ENCODE data around the gene MYO7B. TPM values are rescaled to one million over a fixed set of nuclear protein-coding genes. Genes with fewer than 3 reads are reported as not detected.
A peak's percentile ranks its signal among the peaks of the same experiment; 100 is the strongest.

Gene MYO7B
- total RNA-seq, 4 donors from 2014 or later: 0.30 to 0.78 TPM; not detected in 2

DNA sequence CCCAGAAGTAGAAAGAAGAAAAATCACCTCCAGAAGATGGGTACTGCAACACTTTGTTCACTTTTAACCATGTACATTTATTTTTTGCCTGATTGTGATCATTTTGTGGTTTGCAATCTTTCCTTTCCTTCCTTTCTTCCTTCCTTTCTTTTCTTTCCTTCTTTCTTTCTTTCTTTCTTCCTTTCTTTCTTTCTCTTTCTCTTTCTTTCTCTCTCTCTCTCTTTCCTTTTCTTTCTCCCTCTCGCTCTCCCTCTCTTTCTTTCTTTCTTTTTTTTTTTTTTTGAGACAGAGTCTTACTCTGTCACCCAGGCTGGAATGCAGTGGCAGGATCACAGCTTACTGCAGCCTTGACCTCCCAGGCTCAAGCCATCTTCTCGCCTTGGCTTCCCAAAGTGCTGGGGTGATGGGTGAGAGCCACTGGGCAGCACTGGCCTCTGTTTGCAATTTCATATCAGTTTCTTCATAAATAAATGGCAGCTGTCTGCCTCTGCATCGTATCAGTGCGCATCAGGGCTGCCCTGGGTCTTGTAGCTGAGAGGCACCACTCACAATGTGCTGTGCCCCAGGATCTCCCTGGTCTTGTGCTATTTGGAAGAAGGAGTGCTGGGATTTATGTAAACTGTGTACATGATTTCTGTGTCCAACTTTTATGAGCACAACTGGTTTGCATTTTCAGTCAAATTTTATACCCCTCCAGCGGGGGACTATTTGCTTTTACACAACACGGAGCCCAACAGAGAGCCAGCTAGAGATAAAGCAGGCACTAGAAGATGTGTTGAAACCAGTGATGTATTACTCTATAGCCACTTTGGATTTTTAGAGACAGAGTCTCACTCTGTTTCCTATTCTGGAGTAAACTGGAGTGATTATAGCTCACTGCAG lies 146.7 kb downstream of the MYO7B start:
- H3K27ac ChIP-seq: no peak overlapping the region
- H3K4me1 ChIP-seq: peaks cover 0 to 22% (median 7%) of the 10 kb centered on the region in 4 donors
- DNase-seq (ENCODE audit: low spot score in 2 of 2): no peak
- TF ChIP-seq, protein P1, sequence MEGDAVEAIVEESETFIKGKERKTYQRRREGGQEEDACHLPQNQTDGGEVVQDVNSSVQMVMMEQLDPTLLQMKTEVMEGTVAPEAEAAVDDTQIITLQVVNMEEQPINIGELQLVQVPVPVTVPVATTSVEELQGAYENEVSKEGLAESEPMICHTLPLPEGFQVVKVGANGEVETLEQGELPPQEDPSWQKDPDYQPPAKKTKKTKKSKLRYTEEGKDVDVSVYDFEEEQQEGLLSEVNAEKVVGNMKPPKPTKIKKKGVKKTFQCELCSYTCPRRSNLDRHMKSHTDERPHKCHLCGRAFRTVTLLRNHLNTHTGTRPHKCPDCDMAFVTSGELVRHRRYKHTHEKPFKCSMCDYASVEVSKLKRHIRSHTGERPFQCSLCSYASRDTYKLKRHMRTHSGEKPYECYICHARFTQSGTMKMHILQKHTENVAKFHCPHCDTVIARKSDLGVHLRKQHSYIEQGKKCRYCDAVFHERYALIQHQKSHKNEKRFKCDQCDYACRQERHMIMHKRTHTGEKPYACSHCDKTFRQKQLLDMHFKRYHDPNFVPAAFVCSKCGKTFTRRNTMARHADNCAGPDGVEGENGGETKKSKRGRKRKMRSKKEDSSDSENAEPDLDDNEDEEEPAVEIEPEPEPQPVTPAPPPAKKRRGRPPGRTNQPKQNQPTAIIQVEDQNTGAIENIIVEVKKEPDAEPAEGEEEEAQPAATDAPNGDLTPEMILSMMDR (IDR thresholded peaks at IDR 0.05): no peak
- TF ChIP-seq EP300 (IDR thresholded peaks at IDR 0.05) (no peak), POLR2A (IDR thresholded peaks at IDR 0.05) (no peak)
- no peaks in the 10 kb centered on the region for H3K9me3 ChIP-seq
- H3K27me3 ChIP-seq: no peaks in the 10 kb centered on the region
- no peak overlapping the region for H3K4me3 ChIP-seq
- 78 to 82% methylated on average over 6 of the region's 6 CpGs for WGBS, 2 donors
- H3K36me3 ChIP-seq: no peaks in the 10 kb centered on the region

DNA sequence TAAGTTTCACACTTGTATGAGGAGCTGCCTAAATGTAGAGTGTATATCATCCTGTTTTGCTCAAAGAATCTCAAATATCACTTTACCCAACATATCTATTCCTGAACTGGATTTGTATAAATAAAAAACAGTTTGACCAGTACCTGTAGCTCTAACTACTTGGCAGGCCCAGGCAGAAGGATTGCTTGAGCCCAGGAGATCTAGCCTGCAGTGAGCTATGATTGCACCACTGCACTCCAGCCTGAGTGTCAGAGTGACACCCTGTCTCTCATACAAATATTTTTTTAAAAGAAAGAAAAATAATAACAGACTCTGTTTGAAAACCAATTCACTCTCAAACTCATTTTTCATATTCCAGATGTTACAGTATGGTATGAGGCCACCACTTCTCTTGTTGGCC lies 147.6 kb downstream of the MYO7B start:
- H3K4me1 ChIP-seq: peaks cover 0 to 22% (median 7%) of the 10 kb centered on the region in 4 donors
- no peak overlapping the region for H3K4me3 ChIP-seq
- DNase-seq (ENCODE audit: low spot score in 2 of 2): no peak
- no peaks in the 10 kb centered on the region for H3K36me3 ChIP-seq
- H3K27ac ChIP-seq: no peak overlapping the region
- TF ChIP-seq POLR2A (IDR thresholded peaks at IDR 0.05): no peak
- TF ChIP-seq, protein P1 (IDR thresholded peaks at IDR 0.05): no peak
- no peak for TF ChIP-seq EP300 (IDR thresholded peaks at IDR 0.05)
- H3K27me3 ChIP-seq: no peaks in the 10 kb centered on the region
- no peaks in the 10 kb centered on the region for H3K9me3 ChIP-seq

DNA sequence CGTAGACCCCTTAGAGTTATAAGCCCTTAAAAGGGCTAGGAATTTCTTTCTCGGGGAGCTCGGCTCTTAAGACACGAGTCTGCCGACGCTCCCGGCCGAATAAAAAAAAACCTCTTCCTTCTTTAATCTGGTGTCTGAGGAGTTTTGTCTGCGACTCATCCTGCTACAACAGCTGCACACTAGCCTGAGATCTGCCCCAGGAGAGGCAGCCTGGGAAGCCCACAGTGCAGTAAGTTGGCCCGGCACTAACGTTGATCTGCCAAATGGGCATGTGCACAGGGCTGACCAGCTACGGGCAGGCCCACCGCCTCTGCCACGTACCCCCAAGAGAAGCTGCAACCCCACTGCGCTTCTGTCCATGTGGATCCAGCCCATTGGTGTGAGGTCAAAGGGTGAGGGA lies 148.3 kb downstream of the MYO7B start:
- Histone ChIP-seq H3K4me3 (no peak overlapping the region), H3K9me3 (peaks cover 0 to 3% (median 0%) of the 10 kb centered on the region in 4 donors), H3K36me3 (no peaks in the 10 kb centered on the region), H3K27ac (no peak overlapping the region), H3K4me1 (peaks cover 0 to 22% (median 7%) of the 10 kb centered on the region in 4 donors), H3K27me3 (no peaks in the 10 kb centered on the region)
- 56 to 62% methylated on average over 15 of the region's 15 CpGs for WGBS, 2 donors
- DNase-seq (ENCODE audit: low spot score in 2 of 2): no peak
- TF ChIP-seq POLR2A (IDR thresholded peaks at IDR 0.05) (no peak), EP300 (IDR thresholded peaks at IDR 0.05) (no peak)
- TF ChIP-seq, protein P1 (IDR thresholded peaks at IDR 0.05): no peak

DNA sequence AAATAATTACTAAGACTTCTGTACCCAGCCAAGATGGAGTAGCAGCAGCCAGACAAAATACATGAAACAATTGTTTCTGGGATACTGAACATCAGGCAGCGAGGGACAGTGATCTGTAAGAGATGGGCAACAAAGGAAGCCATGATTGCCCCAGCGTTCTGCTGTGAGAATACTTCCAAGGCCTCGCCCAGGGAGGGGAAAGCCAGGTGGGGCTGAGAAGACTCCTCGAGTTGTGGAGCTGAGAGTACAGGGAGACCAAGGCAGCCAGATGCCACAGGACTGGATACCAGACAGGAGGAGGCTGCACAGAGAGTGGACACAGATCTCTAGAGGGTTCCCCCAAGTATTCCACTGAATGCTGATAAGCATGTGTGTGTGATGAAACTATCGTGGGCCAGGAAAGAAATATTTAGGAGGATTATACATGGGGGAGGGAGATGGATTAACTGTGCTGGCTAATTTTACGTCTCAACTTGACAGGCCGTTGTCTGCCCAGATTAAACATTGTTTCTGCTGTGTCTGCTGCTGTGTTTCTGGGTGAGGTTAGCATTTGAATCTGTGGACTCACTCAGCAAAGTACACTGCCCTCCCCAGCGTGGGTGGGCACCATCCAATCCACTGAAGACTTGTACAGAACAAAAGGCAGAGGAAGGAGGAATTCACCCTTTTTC lies 150.1 kb downstream of the MYO7B start:
- Histone ChIP-seq H3K27ac (peak overlapping the region in 1 of 4 donors; percentile 66), H3K4me1 (peaks cover 0 to 22% (median 7%) of the 10 kb centered on the region in 4 donors), H3K4me3 (no peak overlapping the region), H3K9me3 (peaks cover 0 to 12% (median 0%) of the 10 kb centered on the region in 4 donors), H3K27me3 (no peaks in the 10 kb centered on the region), H3K36me3 (no peaks in the 10 kb centered on the region)
- 69 to 74% methylated on average over 8 of the region's 8 CpGs for WGBS, 2 donors
- no peak for DNase-seq (ENCODE audit: low spot score in 2 of 2)
- TF ChIP-seq EP300 (IDR thresholded peaks at IDR 0.05) (peak in 1 of 2 donors; percentile 29), POLR2A (IDR thresholded peaks at IDR 0.05) (no peak)

Other genes starting within 250 kb of the MYO7B start
- 10 to 100 TPM; 52.2 to 70.0 (median 68.1) TPM for gene ERCC3, start 241.5 kb upstream of the MYO7B start, total RNA-seq
- 10 to 100 TPM; 34.2 to 69.5 (median 61.1) TPM for gene MAP3K2, start 147.7 kb upstream of the MYO7B start, total RNA-seq
- gene PROC, start 117.3 kb upstream of the MYO7B start, total RNA-seq: not detected
- 10 to 100 TPM; 28.4 to 42.6 (median 39.6) TPM for gene IWS1, start 9.2 kb upstream of the MYO7B start, total RNA-seq
- 1 to 10 TPM; 1.1 to 1.6 (median 1.2) TPM for gene GPR17, start 110.5 kb downstream of the MYO7B start, total RNA-seq
- gene LIMS2, start 139.8 kb downstream of the MYO7B start, total RNA-seq: 100 to 1,000 TPM in 2 of 4 donors, 10 to 100 TPM in 2; 86.1 to 111 (median 98.1) TPM
- gene SFT2D3, start 165.8 kb downstream of the MYO7B start, total RNA-seq: 10 to 100 TPM; 10.7 to 13.6 (median 12.4) TPM

Data from tibial nerve (tissue), 4 donors.